Measurements from ENCODE around the gene CYP2A13. TPM values are rescaled to one million over a fixed set of nuclear protein-coding genes. Genes with fewer than 3 reads are reported as not detected.
"Not testable (repeated sequence)": the region's sequence is repeated elsewhere in the genome, so short reads cannot be mapped to it uniquely, and the experiment has no call there.

Gene CYP2A13
- total RNA-seq, 1 experiment from 2014 or later = 0.48 TPM

DNA sequence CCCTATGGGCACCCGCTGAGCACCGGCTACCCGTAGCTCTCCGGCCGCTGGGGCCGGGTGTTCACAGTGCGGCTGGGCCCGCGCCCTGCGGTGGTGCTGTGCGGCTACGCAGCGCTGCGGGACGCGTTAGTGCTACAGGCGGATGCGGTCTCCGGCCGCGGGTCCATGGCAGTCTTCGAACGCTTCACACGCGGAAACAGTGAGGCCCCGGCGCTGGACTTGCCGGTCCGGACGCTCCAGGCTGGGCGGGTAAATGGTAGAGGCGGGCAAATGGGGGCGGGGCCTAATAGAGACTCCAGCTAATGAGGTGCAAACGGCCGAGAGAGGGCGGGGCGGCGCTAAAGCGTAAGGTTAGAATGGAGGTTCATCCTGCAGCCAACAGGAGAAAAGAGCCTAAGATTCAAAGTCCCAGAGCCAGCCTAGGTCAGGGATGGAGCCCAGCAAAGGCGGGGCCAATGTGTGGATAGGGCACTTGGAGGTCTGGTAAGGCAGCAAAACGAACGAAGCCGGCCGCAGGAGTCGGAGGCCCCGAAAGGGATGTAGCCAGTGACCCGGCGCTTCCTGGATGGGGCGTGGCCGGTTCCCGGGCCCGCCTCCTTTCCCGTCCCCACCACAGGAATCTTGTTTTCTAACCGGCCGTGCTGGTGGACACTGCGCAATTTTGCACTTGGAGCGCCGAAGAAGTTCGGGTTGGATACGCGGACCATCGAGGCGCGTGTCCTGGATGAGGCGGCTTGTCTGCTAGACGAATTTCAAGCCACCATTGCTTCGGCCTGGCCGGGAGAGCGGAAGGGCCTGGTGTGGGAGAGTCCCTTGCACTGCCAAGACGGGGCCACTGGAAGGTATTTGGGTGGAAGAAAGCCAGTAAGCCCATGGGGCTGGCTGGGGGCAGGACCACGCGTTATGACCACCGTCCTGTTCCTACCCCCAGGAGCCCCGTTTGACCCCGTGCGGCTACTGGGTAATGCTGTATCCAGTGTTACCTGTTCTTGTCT, 47.4 kb downstream of the CYP2A13 start:
- H3K9me3 Mint-ChIP-seq, H3K36me3 Mint-ChIP-seq, POLR2A ChIA-PET: not testable (repeated sequence)
- ATAC-seq (peak; percentile 94), DNase-seq (ENCODE audit: low spot score) (peak; percentile 80)
- Mint-ChIP-seq H3K27ac (peak overlapping the region; percentile 94), H3K4me3 (peak overlapping the region; percentile 85), H3K4me1 (peaks cover 19% of the 10 kb centered on the region), H3K27me3 (ENCODE audit: low read depth) (peaks cover 33% of the 10 kb centered on the region)
- TF ChIP-seq, protein P1, sequence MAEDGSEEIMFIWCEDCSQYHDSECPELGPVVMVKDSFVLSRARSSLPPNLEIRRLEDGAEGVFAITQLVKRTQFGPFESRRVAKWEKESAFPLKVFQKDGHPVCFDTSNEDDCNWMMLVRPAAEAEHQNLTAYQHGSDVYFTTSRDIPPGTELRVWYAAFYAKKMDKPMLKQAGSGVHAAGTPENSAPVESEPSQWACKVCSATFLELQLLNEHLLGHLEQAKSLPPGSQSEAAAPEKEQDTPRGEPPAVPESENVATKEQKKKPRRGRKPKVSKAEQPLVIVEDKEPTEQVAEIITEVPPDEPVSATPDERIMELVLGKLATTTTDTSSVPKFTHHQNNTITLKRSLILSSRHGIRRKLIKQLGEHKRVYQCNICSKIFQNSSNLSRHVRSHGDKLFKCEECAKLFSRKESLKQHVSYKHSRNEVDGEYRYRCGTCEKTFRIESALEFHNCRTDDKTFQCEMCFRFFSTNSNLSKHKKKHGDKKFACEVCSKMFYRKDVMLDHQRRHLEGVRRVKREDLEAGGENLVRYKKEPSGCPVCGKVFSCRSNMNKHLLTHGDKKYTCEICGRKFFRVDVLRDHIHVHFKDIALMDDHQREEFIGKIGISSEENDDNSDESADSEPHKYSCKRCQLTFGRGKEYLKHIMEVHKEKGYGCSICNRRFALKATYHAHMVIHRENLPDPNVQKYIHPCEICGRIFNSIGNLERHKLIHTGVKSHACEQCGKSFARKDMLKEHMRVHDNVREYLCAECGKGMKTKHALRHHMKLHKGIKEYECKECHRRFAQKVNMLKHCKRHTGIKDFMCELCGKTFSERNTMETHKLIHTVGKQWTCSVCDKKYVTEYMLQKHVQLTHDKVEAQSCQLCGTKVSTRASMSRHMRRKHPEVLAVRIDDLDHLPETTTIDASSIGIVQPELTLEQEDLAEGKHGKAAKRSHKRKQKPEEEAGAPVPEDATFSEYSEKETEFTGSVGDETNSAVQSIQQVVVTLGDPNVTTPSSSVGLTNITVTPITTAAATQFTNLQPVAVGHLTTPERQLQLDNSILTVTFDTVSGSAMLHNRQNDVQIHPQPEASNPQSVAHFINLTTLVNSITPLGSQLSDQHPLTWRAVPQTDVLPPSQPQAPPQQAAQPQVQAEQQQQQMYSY (CRISPR knock-in tag; IDR thresholded peaks at IDR 0.05) = peak; percentile 34
- TF ChIP-seq, protein P2, sequence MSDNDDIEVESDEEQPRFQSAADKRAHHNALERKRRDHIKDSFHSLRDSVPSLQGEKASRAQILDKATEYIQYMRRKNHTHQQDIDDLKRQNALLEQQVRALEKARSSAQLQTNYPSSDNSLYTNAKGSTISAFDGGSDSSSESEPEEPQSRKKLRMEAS (CRISPR knock-in tag; IDR thresholded peaks at IDR 0.05) = 0 out of 2 replicates have a peak, but pooled peaks have one; percentile 13
- 0 out of 2 replicates have a peak, but pooled peaks have one; percentile 31 for TF ChIP-seq SP1 (CRISPR knock-in tag; conservative IDR thresholded peaks at IDR 0.05)
- CTCF ChIA-PET = interaction anchor here (0.6 to 0.7 kb wide), 2 partner anchors 9 to 501 kb away, joined by 3 read pairs; no protein-coding TSS in a partner anchor

DNA sequence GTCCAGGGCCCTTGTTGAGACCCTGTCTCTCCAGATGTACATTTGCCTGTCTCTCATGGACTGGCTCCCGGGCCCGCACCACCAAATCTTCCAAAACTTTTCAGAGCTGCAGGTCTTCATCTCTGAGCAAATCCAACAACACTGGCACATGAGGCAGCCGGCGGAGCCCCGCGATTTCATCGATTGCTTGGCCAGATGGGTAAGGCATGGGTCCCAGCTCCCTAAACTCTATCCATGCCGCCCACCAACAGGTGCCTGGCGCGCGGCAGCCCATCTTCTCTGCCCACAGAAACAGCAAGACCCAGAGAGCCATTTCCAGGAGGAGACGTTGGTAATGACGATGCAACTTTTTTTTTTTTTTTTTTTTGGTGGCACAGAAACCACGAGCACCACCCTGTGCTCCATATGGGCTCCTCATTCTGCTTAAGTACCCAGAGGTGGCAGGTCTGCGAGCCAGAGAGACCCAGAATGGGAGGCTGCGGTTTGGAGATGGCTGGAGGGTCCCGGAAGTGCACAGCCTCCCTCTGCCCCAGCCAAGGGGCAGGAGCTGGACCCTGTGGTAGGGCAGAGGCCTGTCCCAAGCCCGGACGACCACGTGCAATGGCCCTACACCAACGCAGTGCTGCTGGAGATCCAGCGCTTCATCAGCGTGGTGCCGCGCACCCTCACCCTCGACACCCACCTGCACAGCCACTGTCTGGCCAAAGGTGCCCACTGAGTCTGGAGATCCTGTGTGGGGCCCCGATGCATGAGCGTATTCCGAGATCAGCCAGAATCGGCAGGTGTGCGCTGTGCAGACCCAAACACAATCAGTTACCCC, 48.6 kb downstream of the CYP2A13 start:
- peaks cover 7% of the 10 kb centered on the region for H3K9me3 Mint-ChIP-seq
- CTCF ChIA-PET = no interaction called here
- ATAC-seq = no peak
- peaks cover 15% of the 10 kb centered on the region for H3K4me1 Mint-ChIP-seq
- peaks cover 27% of the 10 kb centered on the region for H3K27me3 Mint-ChIP-seq (ENCODE audit: low read depth)
- H3K27ac Mint-ChIP-seq = no peak overlapping the region
- POLR2A ChIA-PET = no interaction called here
- H3K36me3 Mint-ChIP-seq = peaks cover 2% of the 10 kb centered on the region
- TF ChIP-seq ZNF138 (CRISPR knock-in tag; conservative IDR thresholded peaks at IDR 0.05) (no peak), TEAD4 (CRISPR knock-in tag; IDR thresholded peaks at IDR 0.05) (no peak), ZNF121 (CRISPR knock-in tag; IDR thresholded peaks at IDR 0.05) (no peak), NR2C2 (CRISPR knock-in tag; IDR thresholded peaks at IDR 0.05) (no peak), FOXK1 (CRISPR knock-in tag; IDR thresholded peaks at IDR 0.05) (no peak), HMGA2 (CRISPR knock-in tag; IDR thresholded peaks at IDR 0.05) (no peak), ZNF671 (CRISPR knock-in tag; IDR thresholded peaks at IDR 0.05) (no peak)
- TF ChIP-seq, protein P3, sequence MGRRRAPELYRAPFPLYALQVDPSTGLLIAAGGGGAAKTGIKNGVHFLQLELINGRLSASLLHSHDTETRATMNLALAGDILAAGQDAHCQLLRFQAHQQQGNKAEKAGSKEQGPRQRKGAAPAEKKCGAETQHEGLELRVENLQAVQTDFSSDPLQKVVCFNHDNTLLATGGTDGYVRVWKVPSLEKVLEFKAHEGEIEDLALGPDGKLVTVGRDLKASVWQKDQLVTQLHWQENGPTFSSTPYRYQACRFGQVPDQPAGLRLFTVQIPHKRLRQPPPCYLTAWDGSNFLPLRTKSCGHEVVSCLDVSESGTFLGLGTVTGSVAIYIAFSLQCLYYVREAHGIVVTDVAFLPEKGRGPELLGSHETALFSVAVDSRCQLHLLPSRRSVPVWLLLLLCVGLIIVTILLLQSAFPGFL (CRISPR knock-in tag; IDR thresholded peaks at IDR 0.05; ENCODE audit: borderline replicate concordance) = no peak
- TF ChIP-seq, protein P4, sequence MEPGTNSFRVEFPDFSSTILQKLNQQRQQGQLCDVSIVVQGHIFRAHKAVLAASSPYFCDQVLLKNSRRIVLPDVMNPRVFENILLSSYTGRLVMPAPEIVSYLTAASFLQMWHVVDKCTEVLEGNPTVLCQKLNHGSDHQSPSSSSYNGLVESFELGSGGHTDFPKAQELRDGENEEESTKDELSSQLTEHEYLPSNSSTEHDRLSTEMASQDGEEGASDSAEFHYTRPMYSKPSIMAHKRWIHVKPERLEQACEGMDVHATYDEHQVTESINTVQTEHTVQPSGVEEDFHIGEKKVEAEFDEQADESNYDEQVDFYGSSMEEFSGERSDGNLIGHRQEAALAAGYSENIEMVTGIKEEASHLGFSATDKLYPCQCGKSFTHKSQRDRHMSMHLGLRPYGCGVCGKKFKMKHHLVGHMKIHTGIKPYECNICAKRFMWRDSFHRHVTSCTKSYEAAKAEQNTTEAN (CRISPR knock-in tag; IDR thresholded peaks at IDR 0.05) = no peak
- TF ChIP-seq, protein P5, sequence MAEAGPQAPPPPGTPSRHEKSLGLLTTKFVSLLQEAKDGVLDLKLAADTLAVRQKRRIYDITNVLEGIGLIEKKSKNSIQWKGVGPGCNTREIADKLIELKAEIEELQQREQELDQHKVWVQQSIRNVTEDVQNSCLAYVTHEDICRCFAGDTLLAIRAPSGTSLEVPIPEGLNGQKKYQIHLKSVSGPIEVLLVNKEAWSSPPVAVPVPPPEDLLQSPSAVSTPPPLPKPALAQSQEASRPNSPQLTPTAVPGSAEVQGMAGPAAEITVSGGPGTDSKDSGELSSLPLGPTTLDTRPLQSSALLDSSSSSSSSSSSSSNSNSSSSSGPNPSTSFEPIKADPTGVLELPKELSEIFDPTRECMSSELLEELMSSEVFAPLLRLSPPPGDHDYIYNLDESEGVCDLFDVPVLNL (CRISPR knock-in tag; IDR thresholded peaks at IDR 0.05; ENCODE audit: borderline replicate concordance, low read depth) = no peak
- TF ChIP-seq, protein P2 (CRISPR knock-in tag; IDR thresholded peaks at IDR 0.05) = no peak
- H3K4me3 Mint-ChIP-seq = peak overlapping the region; percentile 85
- DNase-seq (ENCODE audit: low spot score) = no peak

Data from WTC11 (cell line).